AG10803 (cell line): ENCODE data around the gene PHF23.

ENCODE experiments used
- DNase-seq: peaks from one replicate; pipeline ENCODE4 v3.0.0; 2010; ENCODE audit warnings: low read depth
- H3K4me3 ChIP-seq: 2 replicates; pipeline ENCODE4 v1.5.1; 2011; ENCODE audit warnings: mild to moderate bottlenecking, low read length, control low read depth
- TF ChIP-seq, protein P1 (sequence below): conservative IDR thresholded peaks from 2 replicates; pipeline ENCODE4 v1.5.1; 2011; ENCODE audit warnings: mild to moderate bottlenecking, low read length, control low read depth, inconsistent platforms

The PHF23 gene

DNA sequence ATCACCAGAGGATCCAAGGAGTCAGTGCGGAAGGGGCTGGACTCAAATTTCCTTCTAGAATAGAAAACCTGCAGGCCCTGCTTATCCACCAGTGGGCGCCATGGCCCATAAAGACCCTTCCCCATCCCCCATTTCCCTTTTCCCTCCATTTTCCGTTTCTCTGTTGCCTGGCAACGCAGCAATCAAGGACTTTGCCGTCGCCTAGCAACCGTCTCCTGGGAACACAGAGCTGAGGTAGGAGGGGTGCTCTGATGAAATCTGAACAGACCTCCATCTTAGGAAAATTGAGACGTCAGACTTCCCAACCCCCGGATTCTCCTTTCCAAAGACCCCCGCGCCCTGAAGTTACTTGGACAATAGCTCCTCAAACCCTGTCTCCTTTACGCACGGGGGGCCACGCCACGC lies 25.4 kb downstream of the PHF23 start:
- peak; percentile 71 for DNase-seq

DNA sequence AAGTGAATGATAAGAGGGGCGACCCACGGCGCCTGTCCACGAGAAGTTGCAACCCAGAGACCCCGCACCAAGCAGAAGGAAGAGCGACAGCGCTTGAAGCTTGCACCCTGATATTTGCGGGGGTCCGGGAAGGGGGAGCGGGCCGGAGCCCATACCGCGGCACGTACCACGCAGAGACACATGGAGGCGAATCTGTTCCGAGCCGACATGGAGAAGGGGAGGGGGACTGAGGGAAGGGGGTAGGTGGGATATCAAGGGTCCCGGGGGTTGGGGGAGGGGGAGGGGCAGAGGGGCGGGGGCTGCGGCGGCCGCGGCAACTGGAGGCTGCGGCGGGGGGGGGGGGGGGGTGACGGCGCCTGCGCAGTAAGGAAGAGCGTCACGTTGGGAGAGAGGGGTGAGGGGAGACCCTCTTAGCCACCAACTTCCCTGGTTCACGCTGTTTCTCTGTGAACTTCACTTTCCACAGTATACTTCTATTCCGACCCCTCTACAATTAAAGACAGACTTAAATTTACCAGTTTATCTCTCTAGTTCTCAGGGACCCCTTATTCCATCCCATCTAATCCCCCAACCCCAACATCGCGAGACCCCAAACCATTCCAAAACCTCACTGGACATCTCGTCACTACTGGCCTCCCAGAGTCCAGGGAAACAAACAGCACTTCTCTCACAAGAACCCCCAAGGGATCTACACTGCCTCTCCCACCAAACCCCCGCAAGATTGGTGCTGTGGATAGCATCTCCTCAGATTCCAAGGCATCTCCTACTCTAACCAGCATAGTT lies 27.6 kb downstream of the PHF23 start:
- DNase-seq: no peak
- no peak overlapping the region for H3K4me3 ChIP-seq
- TF ChIP-seq, protein P1, sequence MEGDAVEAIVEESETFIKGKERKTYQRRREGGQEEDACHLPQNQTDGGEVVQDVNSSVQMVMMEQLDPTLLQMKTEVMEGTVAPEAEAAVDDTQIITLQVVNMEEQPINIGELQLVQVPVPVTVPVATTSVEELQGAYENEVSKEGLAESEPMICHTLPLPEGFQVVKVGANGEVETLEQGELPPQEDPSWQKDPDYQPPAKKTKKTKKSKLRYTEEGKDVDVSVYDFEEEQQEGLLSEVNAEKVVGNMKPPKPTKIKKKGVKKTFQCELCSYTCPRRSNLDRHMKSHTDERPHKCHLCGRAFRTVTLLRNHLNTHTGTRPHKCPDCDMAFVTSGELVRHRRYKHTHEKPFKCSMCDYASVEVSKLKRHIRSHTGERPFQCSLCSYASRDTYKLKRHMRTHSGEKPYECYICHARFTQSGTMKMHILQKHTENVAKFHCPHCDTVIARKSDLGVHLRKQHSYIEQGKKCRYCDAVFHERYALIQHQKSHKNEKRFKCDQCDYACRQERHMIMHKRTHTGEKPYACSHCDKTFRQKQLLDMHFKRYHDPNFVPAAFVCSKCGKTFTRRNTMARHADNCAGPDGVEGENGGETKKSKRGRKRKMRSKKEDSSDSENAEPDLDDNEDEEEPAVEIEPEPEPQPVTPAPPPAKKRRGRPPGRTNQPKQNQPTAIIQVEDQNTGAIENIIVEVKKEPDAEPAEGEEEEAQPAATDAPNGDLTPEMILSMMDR: no peak

More for the DNA sequence above, 25.4 kb downstream of the PHF23 start:
- peak overlapping the region; percentile 68 for H3K4me3 ChIP-seq
- TF ChIP-seq, protein P1: peak; percentile 37

DNA sequence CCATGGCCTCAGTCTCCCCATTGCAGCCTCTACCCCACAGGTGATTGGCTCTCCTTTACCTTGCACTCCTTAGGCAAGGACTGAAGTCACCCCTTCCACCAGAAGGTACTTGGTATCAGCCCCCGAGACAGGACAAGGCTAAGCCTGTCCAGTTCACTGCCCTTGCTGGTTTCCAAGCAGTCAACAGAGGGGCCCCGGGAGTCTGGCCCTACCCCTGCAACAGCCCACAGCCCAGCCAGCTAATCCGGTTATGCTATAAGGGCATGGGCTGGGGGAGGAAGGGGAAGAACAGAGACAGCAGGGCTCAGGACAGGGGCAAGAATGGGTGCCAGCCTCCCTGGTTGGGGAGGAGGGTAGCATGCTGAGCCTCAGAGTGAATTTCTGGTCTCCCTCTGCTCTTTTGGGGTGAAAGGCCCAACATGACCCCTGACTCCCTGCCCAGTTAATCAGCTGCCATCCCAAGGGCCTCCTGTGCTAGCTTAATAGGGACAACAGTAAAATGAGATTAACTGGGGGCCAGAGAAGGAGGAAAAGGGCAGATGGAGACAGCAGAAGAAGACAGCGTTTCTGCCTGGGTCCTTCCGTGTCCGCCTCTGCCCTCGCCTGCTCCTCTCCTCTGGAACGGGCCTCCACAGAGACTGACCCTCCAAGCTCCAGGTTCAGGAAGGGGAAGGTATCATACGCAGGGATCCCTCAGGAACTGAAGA lies 30.4 kb downstream of the PHF23 start:
- TF ChIP-seq, protein P1: no peak
- no peak overlapping the region for H3K4me3 ChIP-seq
- no peak for DNase-seq

DNA sequence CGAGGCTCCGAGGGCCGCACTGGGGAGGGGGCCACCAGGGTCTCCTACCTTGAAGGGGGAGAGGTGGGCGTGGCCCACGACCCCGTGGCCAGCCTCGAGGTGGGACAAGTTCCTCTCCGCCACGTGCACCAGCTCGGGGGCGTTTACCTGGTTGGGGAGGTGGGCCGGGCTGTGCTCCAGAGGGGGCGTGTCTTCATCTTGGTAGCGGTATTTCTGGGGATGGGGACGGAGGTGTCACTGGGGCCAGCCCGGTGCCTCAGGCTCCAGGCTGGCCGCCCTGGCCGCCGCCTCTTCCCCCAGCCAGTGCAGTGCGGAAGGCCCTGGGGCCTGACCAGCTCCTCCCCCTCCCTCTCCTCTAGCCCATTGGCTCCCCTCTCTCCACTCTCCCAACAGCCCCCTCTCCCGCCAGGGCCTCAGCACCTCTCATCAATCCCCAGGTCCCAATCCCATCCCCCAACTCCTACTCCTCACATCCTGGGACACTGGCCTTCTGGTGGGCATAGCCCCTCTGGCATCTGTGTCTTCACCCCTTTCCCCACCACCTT lies 31.2 kb downstream of the PHF23 start:
- DNase-seq: no peak
- H3K4me3 ChIP-seq: no peak overlapping the region
- TF ChIP-seq, protein P1: no peak

DNA sequence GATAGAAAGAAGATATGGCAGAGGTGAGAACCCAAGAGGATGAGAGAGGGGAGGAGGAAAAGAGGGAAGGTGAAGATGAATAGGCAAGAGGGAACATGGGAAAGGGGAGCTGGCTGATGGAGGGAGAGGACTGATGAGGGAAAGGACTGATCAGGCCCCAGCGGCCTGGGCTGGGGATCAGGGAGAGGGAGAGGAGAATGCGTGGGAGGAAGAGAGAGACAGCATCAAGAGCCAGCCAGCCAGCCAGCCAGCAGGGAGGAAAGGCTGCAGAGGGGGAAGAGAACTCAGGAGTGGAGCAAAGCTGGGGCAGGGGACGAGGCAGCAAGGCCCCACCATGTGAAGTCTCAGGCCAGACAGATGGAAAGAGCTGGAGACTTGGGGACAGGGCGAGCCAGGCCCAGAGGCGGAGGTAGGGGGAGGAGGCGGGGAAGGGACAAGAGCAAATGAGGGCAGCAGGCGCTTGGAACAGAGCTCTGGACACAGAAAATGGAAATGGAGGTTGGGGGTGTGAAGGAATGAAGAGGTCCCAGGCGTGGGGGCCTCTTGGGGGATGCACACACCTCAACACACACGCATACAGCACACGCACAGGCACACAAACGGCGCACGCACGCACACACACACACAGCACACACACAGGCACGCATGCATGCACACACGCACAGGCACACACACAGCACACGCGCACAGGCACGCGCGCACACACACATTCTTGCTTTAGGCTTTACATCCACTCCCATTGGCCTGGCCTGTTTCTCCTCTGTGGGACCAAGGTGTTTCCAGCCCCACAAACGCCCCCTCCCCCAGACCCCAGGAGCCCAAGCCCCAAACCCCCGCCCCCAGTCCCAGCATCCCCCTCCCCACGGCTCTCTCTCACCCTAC lies 31.9 kb downstream of the PHF23 start:
- TF ChIP-seq, protein P1: no peak
- no peak for DNase-seq
- H3K4me3 ChIP-seq: no peak overlapping the region

DNA sequence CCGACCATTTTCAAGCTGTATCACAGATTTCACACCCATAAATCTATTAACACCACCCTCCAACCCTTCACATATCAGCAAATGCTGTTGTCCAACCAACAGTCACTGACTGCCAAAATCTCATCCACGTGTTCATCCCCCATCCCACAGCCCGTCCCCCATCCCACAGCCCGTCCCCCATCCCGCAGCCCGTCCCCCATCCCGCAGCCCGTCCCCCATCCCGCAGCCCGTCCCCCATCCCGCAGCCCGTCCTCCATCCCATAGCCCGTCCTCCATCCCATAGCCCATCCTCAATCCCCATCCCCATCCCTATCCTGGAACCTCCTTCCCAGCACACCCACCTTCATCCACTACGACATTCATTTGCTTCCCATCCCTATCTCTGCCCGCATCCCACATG lies 33.7 kb downstream of the PHF23 start:
- TF ChIP-seq, protein P1: no peak
- peak overlapping the region; percentile 70 for H3K4me3 ChIP-seq
- DNase-seq: no peak
